Measurements from ENCODE around the gene SORL1.
A peak's percentile ranks its signal among the peaks of the same experiment; 100 is the strongest.

The SORL1 gene

DNA sequence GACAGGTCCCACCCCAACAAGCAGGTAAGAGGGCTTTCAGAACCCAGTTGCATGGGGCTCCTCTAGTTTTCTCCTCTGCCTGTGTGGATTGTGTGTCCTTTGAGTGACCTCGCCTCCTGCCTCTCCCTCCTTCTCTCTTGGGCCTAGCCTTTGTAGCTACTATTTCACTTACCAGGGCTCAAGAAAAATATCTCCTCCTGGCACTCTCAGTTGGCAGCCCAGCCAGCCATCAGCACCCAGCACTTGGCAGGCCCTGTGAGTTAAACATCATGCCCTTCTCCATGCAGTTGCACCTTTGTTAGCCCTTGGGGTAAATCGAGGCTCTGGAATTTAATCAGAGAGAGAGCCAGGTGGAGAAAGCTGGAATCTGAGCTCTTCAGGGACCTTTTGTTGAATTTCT is 36.1 kb downstream of the SORL1 start:
- H3K4me3 ChIP-seq (ENCODE audit: low read depth, low read length) = no peak overlapping the region
- DNase-seq (ENCODE audit: low read depth) = no peak
- no peak for TF ChIP-seq POLR2A (IDR thresholded peaks at IDR 0.05; ENCODE audit: extremely low read depth, insufficient read length)

DNA sequence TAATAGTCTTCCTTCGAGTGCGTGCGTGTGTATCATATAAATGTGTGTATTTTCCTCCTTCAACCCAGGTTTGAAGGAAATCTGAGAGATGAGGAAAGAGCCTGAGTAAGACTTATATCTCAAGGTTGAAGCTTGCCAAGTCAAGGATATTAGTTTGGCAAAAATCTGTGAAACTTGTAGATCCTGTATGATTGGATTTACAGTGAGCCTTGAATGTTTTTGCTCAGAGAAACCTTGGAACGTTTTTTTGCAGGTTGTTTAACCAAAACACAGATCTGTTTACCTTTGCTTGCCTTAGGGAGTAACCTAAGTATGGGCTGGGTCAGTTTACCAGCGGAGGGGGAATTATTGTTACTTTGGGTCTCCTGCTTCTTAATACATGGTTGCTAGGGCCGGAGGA is 36.5 kb downstream of the SORL1 start:
- TF ChIP-seq MYC (IDR thresholded peaks at IDR 0.05; ENCODE audit: low read depth, low read length) (no peak), POLR2A (IDR thresholded peaks at IDR 0.05; ENCODE audit: extremely low read depth, insufficient read length) (no peak), MAX (IDR thresholded peaks at IDR 0.05; ENCODE audit: low read depth, low read length) (no peak), CTCF (IDR thresholded peaks at IDR 0.05; ENCODE audit: low read depth, low read length) (no peak)
- no peak for DNase-seq (ENCODE audit: low read depth)
- no peak overlapping the region for H3K4me3 ChIP-seq (ENCODE audit: low read depth, low read length)

- TF ChIP-seq MYC (IDR thresholded peaks at IDR 0.05; ENCODE audit: low read depth, low read length) = no peak
- TF ChIP-seq MAX (IDR thresholded peaks at IDR 0.05; ENCODE audit: low read depth, low read length) = no peak
- no peak for TF ChIP-seq CTCF (IDR thresholded peaks at IDR 0.05; ENCODE audit: low read depth, low read length)
- TF ChIP-seq POLR2A (IDR thresholded peaks at IDR 0.05; ENCODE audit: extremely low read depth, insufficient read length) = no peak
- no peak overlapping the region for H3K4me3 ChIP-seq (ENCODE audit: low read depth, low read length)
- no peak for DNase-seq (ENCODE audit: low read depth)
Observed at GRCh38 chr11:121489823-121490222, 37.7 kb downstream of the SORL1 start.

GRCh38 chr11:121494355-121495099 is 42.4 kb downstream of the SORL1 start:
- no peak for TF ChIP-seq POLR2A (IDR thresholded peaks at IDR 0.05; ENCODE audit: extremely low read depth, insufficient read length)
- TF ChIP-seq MYC (IDR thresholded peaks at IDR 0.05; ENCODE audit: low read depth, low read length) = peak; percentile 50
- peak; percentile 51; the same call in 1 of the 2 replicates for TF ChIP-seq MAX (IDR thresholded peaks at IDR 0.05; ENCODE audit: low read depth, low read length)
- TF ChIP-seq CTCF (IDR thresholded peaks at IDR 0.05; ENCODE audit: low read depth, low read length) = no peak
- H3K4me3 ChIP-seq (ENCODE audit: low read depth, low read length) = no peak overlapping the region
- peak; percentile 68 for DNase-seq (ENCODE audit: low read depth)

- DNase-seq (ENCODE audit: low read depth) = no peak
- TF ChIP-seq MYC (IDR thresholded peaks at IDR 0.05; ENCODE audit: low read depth, low read length) = no peak
- no peak for TF ChIP-seq CTCF (IDR thresholded peaks at IDR 0.05; ENCODE audit: low read depth, low read length)
- no peak for TF ChIP-seq POLR2A (IDR thresholded peaks at IDR 0.05; ENCODE audit: extremely low read depth, insufficient read length)
- no peak for TF ChIP-seq MAX (IDR thresholded peaks at IDR 0.05; ENCODE audit: low read depth, low read length)
- H3K4me3 ChIP-seq (ENCODE audit: low read depth, low read length) = no peak overlapping the region
Observed at GRCh38 chr11:121497176-121497998, 45.3 kb downstream of the SORL1 start.

DNA sequence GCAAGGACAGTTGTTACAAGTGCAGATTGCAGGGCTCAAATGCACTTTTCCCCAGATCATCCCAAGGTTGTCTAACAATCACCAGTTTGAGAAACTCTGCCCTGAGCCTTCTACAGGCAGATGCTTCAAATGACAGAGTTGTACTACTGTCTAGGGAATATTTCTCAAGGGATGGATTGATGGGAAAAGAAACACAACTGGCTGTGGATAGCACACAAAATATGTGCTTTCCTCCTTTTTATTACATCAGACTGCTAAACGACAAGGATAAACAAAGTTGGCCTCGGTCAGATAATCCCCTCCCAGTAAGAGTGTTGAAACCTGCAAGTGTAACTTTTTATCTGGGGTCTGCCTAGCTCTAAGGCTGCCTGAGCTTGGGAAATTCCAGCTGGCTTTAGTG is 47.3 kb downstream of the SORL1 start:
- no peak for DNase-seq (ENCODE audit: low read depth)
- TF ChIP-seq POLR2A (IDR thresholded peaks at IDR 0.05; ENCODE audit: extremely low read depth, insufficient read length) (no peak), MYC (IDR thresholded peaks at IDR 0.05; ENCODE audit: low read depth, low read length) (no peak), CTCF (IDR thresholded peaks at IDR 0.05; ENCODE audit: low read depth, low read length) (no peak)
- no peak overlapping the region for H3K4me3 ChIP-seq (ENCODE audit: low read depth, low read length)
